ENCODE results near the gene GVQW3. TPM values are rescaled to one million over a fixed set of nuclear protein-coding genes. Genes with fewer than 3 reads are reported as not detected.

Gene GVQW3
- 3.5 TPM for polyA plus RNA-seq (2013, experiment 1 of 2)
- polyA plus RNA-seq (2013, experiment 2 of 2): 4.2 TPM

DNA sequence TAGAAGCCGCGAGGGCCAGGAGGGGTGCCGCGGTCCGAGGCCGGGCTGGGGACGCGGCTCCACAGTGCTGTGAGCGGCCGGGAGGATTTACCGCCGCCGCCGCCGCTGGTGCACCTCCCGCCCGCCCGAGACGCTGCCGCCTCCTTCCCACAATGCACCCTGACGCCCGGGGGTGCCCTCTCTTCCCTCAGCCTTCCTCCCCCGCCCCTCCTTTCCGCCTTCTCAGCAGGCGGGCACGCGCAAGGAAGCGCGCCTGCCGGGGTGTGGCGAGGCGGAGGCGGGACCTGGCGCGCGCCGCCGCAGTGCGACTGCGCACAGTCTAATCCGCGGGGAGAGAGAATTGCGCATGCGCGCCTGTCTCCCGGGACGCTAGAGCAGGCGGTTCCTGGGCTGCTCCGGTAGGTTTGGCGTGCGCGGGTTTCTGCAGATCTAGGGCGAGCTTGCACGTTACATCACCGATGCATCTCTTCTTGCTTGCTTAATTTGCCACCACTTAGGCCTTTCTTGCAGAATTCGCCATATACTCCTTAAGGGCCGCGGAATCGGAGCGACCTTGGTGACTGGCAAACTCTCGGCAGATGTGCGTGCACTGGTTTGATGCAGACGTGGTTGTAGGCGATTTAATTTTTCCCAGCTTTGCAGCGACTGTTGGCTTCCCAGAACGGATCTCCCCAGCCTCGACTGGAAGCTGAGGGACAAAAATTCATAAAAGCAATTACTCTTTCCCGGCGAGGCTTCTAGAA is at the start of gene GVQW3, which contains the start of gene THAP12:
Gene GVQW3, plus strand, starts transcription at position 347 of the 743 bp plus-strand sequence. CDS start 506 bp downstream, outside the sequence.
Gene THAP12, minus strand, starts transcription at position 156 of the 743 bp plus-strand sequence. CDS start 296 bp downstream, outside the sequence.
- under 1% methylated on average over 69 of the region's 69 CpGs for WGBS
- H3K4me3 ChIP-seq (ENCODE audit: low read length): peak within 1 kb of the TSS; percentile 85
- H3K27ac ChIP-seq (ENCODE audit: low read depth, low read length): peak within 1 kb of the TSS; percentile 56
- no peaks in the 10 kb centered on the region for H3K27me3 ChIP-seq (ENCODE audit: insufficient read depth, low read length)
- H3K9ac ChIP-seq (ENCODE audit: low read depth, low read length): peak within 1 kb of the TSS; percentile 81
- H3K9me3 ChIP-seq (ENCODE audit: insufficient read depth, low read depth, low read length): no peaks in the 10 kb centered on the region
- H3K4me1 ChIP-seq (ENCODE audit: insufficient read depth, low read length): peaks cover 22% of the 10 kb centered on the region
- H3K36me3 ChIP-seq (ENCODE audit: insufficient read depth, low read length): peaks cover 6% of the 10 kb centered on the region; the same call in 1 of the 2 replicates

DNA sequence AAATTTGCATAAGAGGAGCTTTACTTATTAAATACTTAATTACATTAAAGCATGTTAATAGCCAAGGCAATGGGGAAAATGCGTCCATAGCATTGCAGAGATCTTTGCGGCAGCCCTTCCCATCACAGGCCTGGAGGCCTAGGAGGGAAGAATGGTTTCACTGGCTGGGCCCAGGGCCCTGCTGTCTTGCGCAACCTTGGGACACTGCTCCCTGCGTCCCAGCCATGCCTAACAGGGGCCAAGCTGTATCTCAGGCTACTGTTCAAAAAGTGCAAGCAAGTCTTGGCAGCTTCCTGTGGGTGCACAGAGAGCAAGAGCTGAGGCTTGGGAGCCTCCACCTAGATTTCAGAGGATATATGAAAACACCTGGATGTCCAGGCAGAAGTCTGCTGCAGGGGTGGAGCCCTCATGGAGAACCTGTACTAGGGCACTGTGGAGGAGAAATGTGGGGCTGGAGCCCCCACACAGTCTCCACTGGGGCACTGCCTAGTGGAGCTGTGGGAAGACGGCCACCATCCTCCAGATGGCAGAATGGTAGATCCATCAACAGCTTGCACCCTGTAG is 46.2 kb upstream of the GVQW3 start:
- Histone ChIP-seq H3K9ac (ENCODE audit: low read depth, low read length) (no peak overlapping the region), H3K27me3 (ENCODE audit: insufficient read depth, low read length) (no peaks in the 10 kb centered on the region), H3K36me3 (ENCODE audit: insufficient read depth, low read length) (no peaks in the 10 kb centered on the region), H3K9me3 (ENCODE audit: insufficient read depth, low read depth, low read length) (peaks cover 26% of the 10 kb centered on the region), H3K4me1 (ENCODE audit: insufficient read depth, low read length) (peaks cover 2% of the 10 kb centered on the region; the same call in 1 of the 2 replicates), H3K4me3 (ENCODE audit: low read length) (no peak overlapping the region), H3K27ac (ENCODE audit: low read depth, low read length) (no peak overlapping the region)
- 92% methylated on average over 5 of the region's 5 CpGs for WGBS

DNA sequence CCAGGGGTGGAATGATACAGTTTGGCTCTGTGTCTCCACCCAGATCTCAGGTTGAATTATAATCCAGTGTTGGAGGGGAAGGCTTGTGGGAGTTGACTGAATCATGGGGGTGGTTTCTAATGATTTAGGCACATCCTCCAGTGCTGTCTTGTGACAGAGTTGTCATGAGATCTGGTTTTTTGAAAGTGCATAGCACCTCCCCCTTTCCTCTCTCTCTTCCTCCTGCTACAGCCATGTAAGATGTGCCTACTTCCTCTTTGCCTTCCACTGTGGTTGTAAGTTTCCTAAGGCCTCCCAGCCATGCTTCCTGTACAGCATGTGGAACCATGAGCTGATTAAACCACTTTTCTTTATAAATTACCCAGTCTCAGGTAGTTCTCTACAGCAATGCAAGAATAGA is 45.3 kb upstream of the GVQW3 start:
- H3K9ac ChIP-seq (ENCODE audit: low read depth, low read length): no peak overlapping the region
- no peaks in the 10 kb centered on the region for H3K4me1 ChIP-seq (ENCODE audit: insufficient read depth, low read length)
- H3K9me3 ChIP-seq (ENCODE audit: insufficient read depth, low read depth, low read length): peaks cover 26% of the 10 kb centered on the region
- no peak overlapping the region for H3K4me3 ChIP-seq (ENCODE audit: low read length)
- H3K36me3 ChIP-seq (ENCODE audit: insufficient read depth, low read length): no peaks in the 10 kb centered on the region
- H3K27me3 ChIP-seq (ENCODE audit: insufficient read depth, low read length): no peaks in the 10 kb centered on the region
- H3K27ac ChIP-seq (ENCODE audit: low read depth, low read length): no peak overlapping the region

DNA sequence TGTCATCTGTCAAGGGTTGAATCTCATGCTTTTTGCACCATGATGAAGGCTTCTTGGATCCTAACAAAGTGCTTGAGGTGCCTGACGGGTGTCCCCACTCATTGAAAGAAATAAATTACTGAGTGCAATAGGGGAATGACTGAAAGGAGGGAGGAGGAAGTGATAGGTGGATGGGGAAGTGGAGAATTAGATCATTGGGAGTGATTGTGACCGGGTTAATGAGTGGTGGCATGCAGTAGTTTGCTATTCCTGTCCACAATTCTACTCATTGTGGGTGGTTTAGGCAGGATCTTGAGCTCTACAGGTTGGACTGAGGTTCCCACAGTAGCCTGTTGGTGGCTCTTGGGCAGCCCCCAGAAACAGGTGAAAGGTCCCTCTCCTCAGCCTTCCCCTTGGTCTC is 44.5 kb upstream of the GVQW3 start:
- WGBS: 88% methylated on average over 2 of the region's 2 CpGs
- H3K9me3 ChIP-seq (ENCODE audit: insufficient read depth, low read depth, low read length): peaks cover 26% of the 10 kb centered on the region
- H3K27ac ChIP-seq (ENCODE audit: low read depth, low read length): no peak overlapping the region
- no peaks in the 10 kb centered on the region for H3K36me3 ChIP-seq (ENCODE audit: insufficient read depth, low read length)
- no peak overlapping the region for H3K4me3 ChIP-seq (ENCODE audit: low read length)
- H3K4me1 ChIP-seq (ENCODE audit: insufficient read depth, low read length): no peaks in the 10 kb centered on the region
- no peaks in the 10 kb centered on the region for H3K27me3 ChIP-seq (ENCODE audit: insufficient read depth, low read length)
- H3K9ac ChIP-seq (ENCODE audit: low read depth, low read length): no peak overlapping the region

DNA sequence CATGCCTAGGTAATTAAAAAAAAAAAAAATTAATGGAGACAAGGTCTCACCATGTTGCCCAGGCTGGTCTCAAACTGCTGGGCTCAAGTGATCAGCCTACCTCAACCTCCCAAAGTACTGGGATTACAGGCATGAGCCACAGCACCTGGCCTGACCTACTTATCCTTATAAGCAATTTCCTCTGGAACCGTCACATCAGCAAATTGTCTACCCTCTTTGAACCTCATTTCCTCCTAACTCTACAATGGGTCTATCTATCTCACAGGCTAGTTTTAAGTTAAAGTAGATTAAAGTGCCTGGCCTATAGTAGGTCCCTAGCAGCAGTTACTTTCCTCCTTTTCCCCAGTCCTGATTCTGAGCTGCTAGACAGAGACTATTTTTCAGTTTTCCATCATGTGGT is 43.7 kb upstream of the GVQW3 start:
- WGBS: 95% methylated on average over 1 of the region's 1 CpG
- H3K27ac ChIP-seq (ENCODE audit: low read depth, low read length): no peak overlapping the region
- H3K4me1 ChIP-seq (ENCODE audit: insufficient read depth, low read length): no peaks in the 10 kb centered on the region
- no peak overlapping the region for H3K9ac ChIP-seq (ENCODE audit: low read depth, low read length)
- no peaks in the 10 kb centered on the region for H3K27me3 ChIP-seq (ENCODE audit: insufficient read depth, low read length)
- H3K36me3 ChIP-seq (ENCODE audit: insufficient read depth, low read length): no peaks in the 10 kb centered on the region
- peaks cover 26% of the 10 kb centered on the region for H3K9me3 ChIP-seq (ENCODE audit: insufficient read depth, low read depth, low read length)
- no peak overlapping the region for H3K4me3 ChIP-seq (ENCODE audit: low read length)

DNA sequence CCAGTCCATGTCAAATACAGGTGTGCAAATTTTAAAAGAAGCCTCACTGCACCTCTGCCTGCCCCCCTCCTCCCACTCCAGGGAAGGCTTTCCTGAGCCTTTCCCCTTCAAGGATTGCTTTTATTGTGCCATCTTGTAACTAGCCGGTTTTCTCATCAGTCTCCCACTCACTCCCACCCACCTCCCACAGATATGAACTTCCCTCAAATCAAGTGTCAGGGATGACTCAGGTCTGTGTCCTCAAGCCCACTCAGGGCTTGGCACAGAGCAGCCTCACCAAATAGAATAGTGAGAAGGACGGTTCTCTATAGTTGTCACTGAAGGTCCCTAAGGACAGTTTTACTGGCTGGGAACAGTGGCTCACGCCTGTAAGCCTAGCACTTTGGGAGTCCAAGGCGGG is 43.2 kb upstream of the GVQW3 start:
- no peak overlapping the region for H3K9ac ChIP-seq (ENCODE audit: low read depth, low read length)
- H3K4me1 ChIP-seq (ENCODE audit: insufficient read depth, low read length): no peaks in the 10 kb centered on the region
- WGBS: 91% methylated on average over 4 of the region's 4 CpGs
- peaks cover 26% of the 10 kb centered on the region for H3K9me3 ChIP-seq (ENCODE audit: insufficient read depth, low read depth, low read length)
- H3K27ac ChIP-seq (ENCODE audit: low read depth, low read length): no peak overlapping the region
- no peaks in the 10 kb centered on the region for H3K27me3 ChIP-seq (ENCODE audit: insufficient read depth, low read length)
- no peaks in the 10 kb centered on the region for H3K36me3 ChIP-seq (ENCODE audit: insufficient read depth, low read length)
- no peak overlapping the region for H3K4me3 ChIP-seq (ENCODE audit: low read length)

DNA sequence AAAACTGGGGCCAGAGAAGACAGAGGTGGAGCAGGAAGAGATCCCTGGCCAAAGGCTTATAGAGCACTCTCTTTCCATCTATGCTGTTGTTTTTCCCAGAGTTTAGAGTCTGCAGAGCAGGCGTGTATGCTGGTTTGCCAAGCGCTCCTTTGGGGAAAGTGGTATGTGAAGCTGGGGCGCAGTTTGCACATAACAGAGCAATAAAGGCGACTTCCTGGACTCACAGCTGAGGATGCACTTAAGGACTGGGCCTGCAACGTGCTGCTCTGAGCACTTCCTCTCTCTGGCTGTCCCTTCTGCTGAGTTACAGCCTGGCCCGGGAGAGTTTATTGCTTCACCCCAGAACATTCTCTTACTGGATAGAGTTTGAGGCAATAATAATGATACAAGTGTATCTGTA is 41.9 kb upstream of the GVQW3 start:
- 90% methylated on average over 6 of the region's 6 CpGs for WGBS

DNA sequence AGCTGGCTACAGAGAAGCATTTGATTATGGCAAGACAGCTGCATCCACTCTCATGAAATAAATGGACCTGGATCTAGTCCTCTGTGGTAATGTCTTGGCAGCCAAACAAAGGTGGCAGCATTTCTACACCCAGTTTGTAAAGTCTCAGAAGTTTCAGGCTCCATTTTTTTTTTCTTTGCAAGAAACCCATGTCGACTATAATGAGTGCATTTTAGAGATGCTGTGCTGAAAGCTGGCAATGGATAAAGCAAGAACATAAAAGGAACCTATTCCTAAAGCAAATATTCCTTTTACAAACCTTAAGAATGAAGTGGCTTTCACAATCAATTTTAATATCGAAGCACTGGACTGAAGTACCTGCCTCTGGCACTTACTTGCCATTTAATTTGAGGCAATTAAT is 33.7 kb upstream of the GVQW3 start:
- Histone ChIP-seq H3K36me3 (ENCODE audit: insufficient read depth, low read length) (peaks cover 19% of the 10 kb centered on the region), H3K4me1 (ENCODE audit: insufficient read depth, low read length) (no peaks in the 10 kb centered on the region), H3K4me3 (ENCODE audit: low read length) (no peak overlapping the region), H3K9me3 (ENCODE audit: insufficient read depth, low read depth, low read length) (no peaks in the 10 kb centered on the region), H3K27me3 (ENCODE audit: insufficient read depth, low read length) (no peaks in the 10 kb centered on the region), H3K9ac (ENCODE audit: low read depth, low read length) (no peak overlapping the region), H3K27ac (ENCODE audit: low read depth, low read length) (no peak overlapping the region)
- WGBS: 94% methylated on average over 1 of the region's 2 CpGs

More for the DNA sequence above, 41.9 kb upstream of the GVQW3 start:
- H3K9ac ChIP-seq (ENCODE audit: low read depth, low read length): no peak overlapping the region
- H3K4me1 ChIP-seq (ENCODE audit: insufficient read depth, low read length): no peaks in the 10 kb centered on the region
- no peak overlapping the region for H3K27ac ChIP-seq (ENCODE audit: low read depth, low read length)
- no peaks in the 10 kb centered on the region for H3K27me3 ChIP-seq (ENCODE audit: insufficient read depth, low read length)
- peaks cover 23% of the 10 kb centered on the region for H3K9me3 ChIP-seq (ENCODE audit: insufficient read depth, low read depth, low read length)
- H3K4me3 ChIP-seq (ENCODE audit: low read length): no peak overlapping the region
- no peaks in the 10 kb centered on the region for H3K36me3 ChIP-seq (ENCODE audit: insufficient read depth, low read length)

DNA sequence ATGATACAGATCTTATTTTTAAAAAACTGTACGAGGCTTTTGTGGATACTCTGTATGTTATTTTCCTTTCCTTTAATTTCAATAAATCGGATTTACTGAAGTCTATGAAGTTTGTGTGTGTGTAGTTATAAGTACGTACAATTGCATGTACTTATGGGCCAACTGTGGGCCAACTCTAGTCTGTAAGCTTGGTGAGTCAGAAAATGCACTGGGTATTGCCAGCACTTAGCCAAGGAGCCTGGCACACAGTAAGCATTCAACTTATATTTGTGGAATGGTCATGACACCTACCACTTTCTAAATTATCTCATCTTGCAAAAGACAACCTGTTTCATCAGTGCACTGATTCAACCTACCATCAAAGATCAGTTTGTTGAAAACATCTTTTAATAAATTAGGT is 32.8 kb upstream of the GVQW3 start:
- H3K9me3 ChIP-seq (ENCODE audit: insufficient read depth, low read depth, low read length): no peaks in the 10 kb centered on the region
- no peaks in the 10 kb centered on the region for H3K4me1 ChIP-seq (ENCODE audit: insufficient read depth, low read length)
- H3K36me3 ChIP-seq (ENCODE audit: insufficient read depth, low read length): peaks cover 27% of the 10 kb centered on the region
- no peaks in the 10 kb centered on the region for H3K27me3 ChIP-seq (ENCODE audit: insufficient read depth, low read length)
- no peak overlapping the region for H3K9ac ChIP-seq (ENCODE audit: low read depth, low read length)
- no peak overlapping the region for H3K4me3 ChIP-seq (ENCODE audit: low read length)
- H3K27ac ChIP-seq (ENCODE audit: low read depth, low read length): no peak overlapping the region
- 94% methylated on average over 2 of the region's 3 CpGs for whole genome bisulfite sequencing

DNA sequence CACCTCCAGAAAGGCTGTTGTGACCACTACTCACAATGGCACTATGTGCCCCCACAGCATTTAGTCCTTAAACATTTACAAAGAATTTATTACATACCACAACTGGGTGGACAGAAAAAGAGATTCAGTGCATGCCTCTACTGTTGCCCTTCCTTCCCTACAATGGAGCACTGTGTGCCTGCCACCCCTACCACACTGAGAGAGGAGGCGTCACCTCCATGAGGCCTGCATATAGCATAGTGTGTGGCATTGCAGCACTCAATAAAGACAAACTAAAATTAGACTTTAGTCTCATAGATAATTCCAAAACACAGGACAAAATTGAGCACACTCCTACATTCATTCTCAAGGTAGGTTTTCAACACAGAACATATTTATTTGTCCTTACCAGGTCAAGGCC is 26.0 kb upstream of the GVQW3 start:
- WGBS: 94% methylated on average over 1 of the region's 1 CpG
- Histone ChIP-seq H3K27me3 (ENCODE audit: insufficient read depth, low read length) (no peaks in the 10 kb centered on the region), H3K4me3 (ENCODE audit: low read length) (no peak overlapping the region), H3K4me1 (ENCODE audit: insufficient read depth, low read length) (no peaks in the 10 kb centered on the region), H3K9me3 (ENCODE audit: insufficient read depth, low read depth, low read length) (0 out of 2 replicates have a peak, but pooled peaks cover 3% of the 10 kb centered on the region), H3K27ac (ENCODE audit: low read depth, low read length) (no peak overlapping the region), H3K36me3 (ENCODE audit: insufficient read depth, low read length) (peaks cover 53% of the 10 kb centered on the region), H3K9ac (ENCODE audit: low read depth, low read length) (no peak overlapping the region)

DNA sequence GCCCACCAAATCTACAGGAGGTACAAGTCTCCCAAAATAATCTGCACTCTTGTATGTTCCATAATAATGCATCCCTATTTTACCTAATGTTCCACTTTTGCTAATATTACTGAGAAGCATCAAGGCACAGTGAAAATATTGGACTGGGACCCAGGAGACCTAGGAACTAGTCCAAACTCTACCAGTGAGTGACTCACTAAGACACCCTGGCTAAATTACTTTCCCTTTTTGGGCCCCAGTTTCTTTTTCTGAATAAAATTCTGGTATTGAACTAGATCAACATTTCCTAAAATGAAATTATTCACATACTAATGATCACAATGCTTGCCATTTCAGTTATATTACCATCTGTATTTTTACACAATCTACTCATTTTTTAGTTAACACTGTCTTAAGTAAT is 19.7 kb upstream of the GVQW3 start:
- Histone ChIP-seq H3K4me3 (ENCODE audit: low read length) (no peak overlapping the region), H3K27me3 (ENCODE audit: insufficient read depth, low read length) (no peaks in the 10 kb centered on the region), H3K36me3 (ENCODE audit: insufficient read depth, low read length) (peaks cover 25% of the 10 kb centered on the region), H3K9ac (ENCODE audit: low read depth, low read length) (no peak overlapping the region), H3K9me3 (ENCODE audit: insufficient read depth, low read depth, low read length) (no peaks in the 10 kb centered on the region), H3K4me1 (ENCODE audit: insufficient read depth, low read length) (no peaks in the 10 kb centered on the region; the same call in 1 of the 2 replicates), H3K27ac (ENCODE audit: low read depth, low read length) (no peak overlapping the region)
